Trophoblast cell (in vitro differentiated cells and primary cell): ENCODE data around the gene PIP5K1B.
A peak's percentile ranks its signal among the peaks of the same experiment; 100 is the strongest.

ENCODE experiments used
- DNase-seq, 2 donors: peaks; one replicate each; pipeline ENCODE4 v3.0.0-alpha.2; 2016
- H2AFZ ChIP-seq: 2 replicates; pipeline ENCODE4 v1.6.1; 2013; ENCODE audit warnings: low read length, moderate library complexity, mild to moderate bottlenecking; ENCODE audit not compliant: insufficient read depth, poor library complexity
- H2AK5ac ChIP-seq: 2 replicates; pipeline ENCODE4 v1.6.1; 2013; ENCODE audit warnings: mild to moderate bottlenecking, low read length
- H2BK120ac ChIP-seq: 2 replicates; pipeline ENCODE4 v1.6.1; 2013; ENCODE audit warnings: low read length, mild to moderate bottlenecking, moderate library complexity; ENCODE audit not compliant: insufficient read depth, poor library complexity
- H2BK12ac ChIP-seq: 2 replicates; pipeline ENCODE4 v1.6.1; 2013; ENCODE audit warnings: mild to moderate bottlenecking, low read length, moderate library complexity
- H2BK5ac ChIP-seq: 2 replicates; pipeline ENCODE4 v1.6.1; 2013; ENCODE audit warnings: low read length, low read depth, moderate library complexity, mild to moderate bottlenecking; ENCODE audit not compliant: poor library complexity
- H3K14ac ChIP-seq: 2 replicates; pipeline ENCODE4 v1.6.1; 2013; ENCODE audit warnings: mild to moderate bottlenecking, low read length
- H3K18ac ChIP-seq: 2 replicates; pipeline ENCODE4 v1.6.1; 2013; ENCODE audit warnings: mild to moderate bottlenecking, low read length
- H3K23ac ChIP-seq: 2 replicates; pipeline ENCODE4 v1.6.1; 2013; ENCODE audit warnings: low read length
- H3K27ac ChIP-seq: 2 replicates; pipeline ENCODE4 v1.5.1; 2013; ENCODE audit warnings: low read depth, mild to moderate bottlenecking, inconsistent platforms, low read length, moderate library complexity
- H3K27me3 ChIP-seq: 2 replicates; pipeline ENCODE4 v1.6.1; 2013; ENCODE audit warnings: inconsistent platforms, mild to moderate bottlenecking, low read length, moderate library complexity; ENCODE audit not compliant: insufficient read depth
- H3K36me3 ChIP-seq, 2 experiments: 1 replicate in 1 of 2; 2 replicates in 1 of 2; pipeline ENCODE4 v1.6.1; 2013; ENCODE audit warnings: low read length in 2 of 2, mild to moderate bottlenecking in 2 of 2, moderate library complexity in 1 of 2; ENCODE audit not compliant: insufficient read depth in 2 of 2, control insufficient read depth in 1 of 2
- H3K4ac ChIP-seq: 2 replicates; pipeline ENCODE4 v1.6.1; 2013; ENCODE audit warnings: low read depth, mild to moderate bottlenecking, low read length, moderate library complexity
- H3K4me1 ChIP-seq, 2 experiments: 1 replicate in 1 of 2; 2 replicates in 1 of 2; pipeline ENCODE4 v1.6.1; 2013; ENCODE audit warnings: low read length in 2 of 2, mild to moderate bottlenecking in 2 of 2, moderate library complexity in 1 of 2; ENCODE audit not compliant: insufficient read depth in 2 of 2, control insufficient read depth in 1 of 2
- H3K4me2 ChIP-seq: 2 replicates; pipeline ENCODE4 v1.6.1; 2013; ENCODE audit warnings: inconsistent platforms, mild to moderate bottlenecking, low read length, moderate library complexity
- H3K4me3 ChIP-seq: 2 replicates; pipeline ENCODE4 v1.5.1; 2013; ENCODE audit warnings: mild to moderate bottlenecking, low read depth, low read length, inconsistent platforms
- H3K79me1 ChIP-seq: one replicate; pipeline ENCODE4 v1.6.1; 2013; ENCODE audit warnings: low read length
- H3K79me2 ChIP-seq: 2 replicates; pipeline ENCODE4 v1.6.1; 2013; ENCODE audit warnings: low read length, mild to moderate bottlenecking; ENCODE audit not compliant: control insufficient read depth, insufficient read depth, poor library complexity
- H3K9ac ChIP-seq: 2 replicates; pipeline ENCODE4 v1.6.1; 2013; ENCODE audit warnings: mild to moderate bottlenecking, low read length
- H3K9me3 ChIP-seq: 2 replicates; pipeline ENCODE4 v1.6.1; 2013; ENCODE audit warnings: low read depth, mild to moderate bottlenecking, control low read depth, inconsistent platforms, low read length; ENCODE audit not compliant: insufficient read depth
- H4K12ac ChIP-seq: 2 replicates; pipeline ENCODE4 v1.6.1; 2013; ENCODE audit warnings: low read depth, mild to moderate bottlenecking, low read length, moderate library complexity
- H4K8ac ChIP-seq: 2 replicates; pipeline ENCODE4 v1.6.1; 2013; ENCODE audit warnings: low read depth, mild to moderate bottlenecking, low read length, moderate library complexity
- H4K91ac ChIP-seq: one replicate; pipeline ENCODE4 v1.6.1; 2013; ENCODE audit warnings: low read depth, mild to moderate bottlenecking, low read length, moderate library complexity
- WGBS: extraction: QIAGEN DNeasy Blood & Tissue Kit; methylation state at CpG from one replicate; pipeline ENCODE4 v1.1.7; 2013; ENCODE audit warnings: missing lambda C conversion rate; ENCODE audit not compliant: insufficient read length, insufficient coverage; ENCODE audit errors: extremely low coverage; 5-methylcytosine and 5-hydroxymethylcytosine counted together

Gene PIP5K1B

DNA sequence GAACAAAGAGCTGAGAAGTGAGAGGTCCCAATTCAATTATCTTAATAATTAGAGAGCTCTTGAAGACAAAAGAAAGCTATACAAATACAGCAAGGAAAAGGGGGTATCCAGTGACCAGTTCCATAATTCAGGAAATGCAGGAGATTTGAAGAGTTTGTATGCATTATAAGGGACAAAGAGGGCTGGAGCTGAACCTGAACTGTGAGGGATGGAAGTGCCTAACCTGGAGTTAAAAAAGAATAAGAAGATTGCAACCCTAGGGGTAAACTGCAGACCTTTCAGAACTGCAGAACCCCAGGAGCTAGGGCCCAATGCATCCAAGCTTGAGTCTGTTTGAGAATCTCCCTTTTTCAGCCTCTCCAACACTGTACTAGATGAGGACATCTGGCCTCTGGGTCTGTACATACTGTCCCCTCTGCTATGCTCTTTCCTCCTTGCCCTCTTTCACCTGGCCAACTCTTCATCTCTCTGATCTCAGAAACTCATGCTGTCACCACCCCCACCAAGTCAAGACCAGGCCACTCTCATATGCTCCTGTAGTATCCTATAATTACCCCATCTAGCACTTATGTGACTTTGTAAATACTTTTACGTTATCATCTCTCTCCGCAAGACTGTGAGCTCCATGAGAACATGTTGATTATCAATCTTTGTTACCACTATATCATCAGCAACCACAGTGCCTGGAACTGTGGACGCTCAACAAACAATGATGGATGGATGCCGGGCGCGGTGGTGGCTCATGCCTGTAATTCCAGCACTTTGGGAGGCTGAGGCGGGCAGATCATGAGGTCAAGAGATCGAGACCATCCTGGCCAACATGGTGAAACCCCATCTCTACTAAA is 315.5 kb downstream of the PIP5K1B start:
- Histone ChIP-seq H3K4me3 (no peak overlapping the region), H3K18ac (no peak overlapping the region), H2BK120ac (no peak overlapping the region), H3K9ac (no peak overlapping the region), H3K4me1 (no peaks in the 10 kb centered on the region), H4K12ac (no peak overlapping the region), H3K27me3 (no peaks in the 10 kb centered on the region), H3K36me3 (no peaks in the 10 kb centered on the region), H3K79me2 (no peaks in the 10 kb centered on the region), H2BK5ac (no peak overlapping the region), H3K9me3 (no peaks in the 10 kb centered on the region), H2AFZ (no peak overlapping the region), H3K23ac (no peak overlapping the region), H3K4ac (no peak overlapping the region), H4K91ac (no peak overlapping the region), H2AK5ac (no peak overlapping the region), H3K4me2 (no peak overlapping the region), H3K79me1 (no peaks in the 10 kb centered on the region), H4K8ac (no peak overlapping the region), H2BK12ac (no peak overlapping the region), H3K27ac (no peak overlapping the region), H3K14ac (no peak overlapping the region)
- no peak for DNase-seq
- no CpG with 5 or more reads among the region's 8 CpGs for WGBS

DNA sequence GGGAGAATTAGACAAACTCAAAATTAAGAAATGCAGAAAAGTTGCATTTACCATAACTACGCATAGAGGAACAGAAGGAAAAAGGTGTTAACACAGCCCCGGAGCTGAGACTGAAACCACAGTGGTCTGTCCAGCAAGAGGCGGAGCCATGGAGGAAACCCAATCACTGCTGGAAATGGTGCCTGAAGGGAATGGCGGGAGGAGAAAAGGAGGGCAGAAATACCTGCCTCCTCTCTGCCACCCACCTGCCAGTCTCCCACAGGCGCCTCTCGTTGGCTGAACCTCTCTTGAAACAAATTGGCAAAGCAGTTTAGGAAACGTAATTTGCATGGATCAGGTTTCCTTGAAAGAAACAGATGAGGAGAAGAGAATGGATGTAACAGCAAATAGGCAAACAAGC is 318.6 kb downstream of the PIP5K1B start:
- Histone ChIP-seq H3K9ac (no peak overlapping the region), H3K18ac (no peak overlapping the region), H3K27me3 (no peaks in the 10 kb centered on the region), H4K12ac (no peak overlapping the region), H3K23ac (no peak overlapping the region), H3K27ac (no peak overlapping the region), H2BK12ac (no peak overlapping the region), H2AFZ (no peak overlapping the region), H3K14ac (no peak overlapping the region), H4K91ac (no peak overlapping the region), H2BK5ac (no peak overlapping the region), H3K4me1 (no peaks in the 10 kb centered on the region), H3K36me3 (no peaks in the 10 kb centered on the region), H4K8ac (no peak overlapping the region), H3K9me3 (no peaks in the 10 kb centered on the region), H3K4ac (no peak overlapping the region), H3K4me2 (no peak overlapping the region), H2AK5ac (no peak overlapping the region), H3K79me2 (no peaks in the 10 kb centered on the region), H3K79me1 (no peaks in the 10 kb centered on the region), H2BK120ac (no peak overlapping the region), H3K4me3 (no peak overlapping the region)
- DNase-seq, result no peak
- no CpG with 5 or more reads among the region's 7 CpGs for WGBS

DNA sequence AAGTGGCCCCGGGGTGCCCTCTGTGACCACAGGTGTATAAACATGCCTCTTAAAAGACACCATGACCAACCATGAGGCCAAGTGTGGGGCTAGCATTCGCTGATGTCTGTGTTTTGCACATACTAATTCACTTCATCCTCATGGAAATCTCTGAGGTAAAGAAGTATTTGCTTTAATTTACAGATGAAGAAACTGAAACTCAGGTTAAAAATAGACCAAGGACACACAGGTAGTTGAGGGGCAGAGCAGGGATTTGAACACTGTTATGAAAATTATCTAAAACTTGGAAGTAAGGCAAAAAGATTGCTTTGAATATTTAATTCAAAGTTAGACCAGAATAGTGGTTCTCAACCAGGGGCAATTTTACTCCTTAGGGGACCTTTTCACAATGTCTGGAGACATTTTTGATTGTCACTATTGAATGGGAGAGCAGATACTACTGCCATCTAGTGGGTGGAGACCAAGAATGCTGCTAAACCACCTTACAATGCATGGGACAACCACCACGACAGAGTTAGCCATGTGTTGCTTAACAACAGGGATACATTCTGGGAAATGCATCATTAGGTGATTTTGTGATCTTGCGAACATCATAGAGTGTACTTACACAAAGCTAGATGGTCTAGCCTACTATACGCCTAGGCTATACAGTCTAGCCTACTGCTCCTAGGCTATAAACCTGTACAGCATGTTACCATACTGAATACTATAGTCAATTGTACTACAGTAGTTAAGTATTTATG is 322.5 kb downstream of the PIP5K1B start:
- Histone ChIP-seq H3K79me1 (no peaks in the 10 kb centered on the region), H3K36me3 (no peaks in the 10 kb centered on the region), H4K12ac (no peak overlapping the region), H4K8ac (no peak overlapping the region), H3K4me2 (no peak overlapping the region), H2AFZ (no peak overlapping the region), H3K9ac (no peak overlapping the region), H3K4me1 (no peaks in the 10 kb centered on the region), H3K27me3 (no peaks in the 10 kb centered on the region), H3K18ac (no peak overlapping the region), H3K79me2 (no peaks in the 10 kb centered on the region), H2AK5ac (no peak overlapping the region), H3K9me3 (no peaks in the 10 kb centered on the region), H3K14ac (no peak overlapping the region), H3K23ac (no peak overlapping the region), H3K27ac (no peak overlapping the region), H3K4me3 (no peak overlapping the region), H2BK120ac (no peak overlapping the region), H2BK5ac (no peak overlapping the region), H2BK12ac (no peak overlapping the region), H3K4ac (no peak overlapping the region), H4K91ac (no peak overlapping the region)
- no CpG with 5 or more reads among the region's 5 CpGs for WGBS
- peak; percentile 55 to 76 for DNase-seq

DNA sequence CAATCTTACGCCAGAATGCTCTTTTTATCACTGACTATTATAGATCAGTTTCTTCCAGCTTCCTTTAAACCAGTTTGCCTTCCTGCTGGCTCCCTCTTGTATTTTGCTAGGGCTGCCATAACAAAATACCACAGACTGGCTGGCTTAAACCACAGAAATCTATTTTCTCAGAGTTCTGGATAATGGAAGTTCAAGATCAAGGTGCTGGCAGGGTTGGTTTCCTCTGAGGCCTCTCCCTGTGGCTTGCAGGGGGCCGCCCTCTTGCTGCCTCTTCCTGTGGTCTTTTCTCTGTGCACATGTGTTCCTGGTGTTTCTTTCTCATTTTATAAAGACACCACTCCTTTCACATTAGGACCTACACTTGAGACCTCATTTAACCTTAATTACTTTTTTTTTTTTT is 323.7 kb downstream of the PIP5K1B start:
- no peak overlapping the region for H3K4ac ChIP-seq
- no peak for DNase-seq
- H2AK5ac ChIP-seq, result no peak overlapping the region
- H3K14ac ChIP-seq, result no peak overlapping the region
- H2BK12ac ChIP-seq, result no peak overlapping the region
- H3K79me2 ChIP-seq, result no peaks in the 10 kb centered on the region
- H4K8ac ChIP-seq, result no peak overlapping the region
- H4K91ac ChIP-seq, result no peak overlapping the region
- H3K79me1 ChIP-seq, result no peaks in the 10 kb centered on the region
- no CpG with 5 or more reads among the region's 2 CpGs for WGBS
- no peak overlapping the region for H2BK120ac ChIP-seq
- no peak overlapping the region for H4K12ac ChIP-seq
- no peaks in the 10 kb centered on the region for H3K27me3 ChIP-seq
- no peaks in the 10 kb centered on the region for H3K36me3 ChIP-seq
- H2BK5ac ChIP-seq, result no peak overlapping the region
- no peak overlapping the region for H2AFZ ChIP-seq
- no peak overlapping the region for H3K27ac ChIP-seq
- no peaks in the 10 kb centered on the region for H3K9me3 ChIP-seq
- H3K4me2 ChIP-seq, result no peak overlapping the region
- no peak overlapping the region for H3K23ac ChIP-seq
- H3K4me1 ChIP-seq, result no peaks in the 10 kb centered on the region
- H3K9ac ChIP-seq, result no peak overlapping the region
- H3K18ac ChIP-seq, result no peak overlapping the region
- no peak overlapping the region for H3K4me3 ChIP-seq
